HG03045 (cell line): ENCODE data around the gene CELF4.

Experiments used
- ATAC-seq: cut with Tn5 transposase; IDR thresholded peaks from one replicate; pipeline ENCODE4 v1.9.1; 2021; ENCODE audit warnings: mild to moderate bottlenecking, moderate library complexity; ENCODE audit not compliant: unreplicated experiment

The CELF4 gene

DNA sequence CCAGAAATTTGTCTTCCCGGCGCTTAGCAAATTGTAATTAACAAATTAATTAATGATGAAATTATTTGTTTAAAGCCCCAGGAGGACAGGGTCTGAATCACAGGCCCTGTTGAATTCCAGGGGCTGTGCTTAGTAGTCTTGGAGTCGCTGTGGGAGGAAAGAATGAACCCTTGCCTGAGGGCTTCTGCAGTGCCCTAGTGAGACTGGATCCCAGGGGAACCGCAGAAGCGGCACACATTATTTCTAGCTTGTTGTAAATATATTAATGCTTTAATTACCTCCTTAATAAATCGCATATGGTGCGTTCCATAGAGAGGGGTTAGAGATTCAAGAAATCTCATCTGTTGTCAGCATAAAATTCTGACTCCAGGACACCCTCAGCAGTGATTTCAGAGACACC, 235.4 kb downstream of the CELF4 start:
- ATAC-seq = no peak

DNA sequence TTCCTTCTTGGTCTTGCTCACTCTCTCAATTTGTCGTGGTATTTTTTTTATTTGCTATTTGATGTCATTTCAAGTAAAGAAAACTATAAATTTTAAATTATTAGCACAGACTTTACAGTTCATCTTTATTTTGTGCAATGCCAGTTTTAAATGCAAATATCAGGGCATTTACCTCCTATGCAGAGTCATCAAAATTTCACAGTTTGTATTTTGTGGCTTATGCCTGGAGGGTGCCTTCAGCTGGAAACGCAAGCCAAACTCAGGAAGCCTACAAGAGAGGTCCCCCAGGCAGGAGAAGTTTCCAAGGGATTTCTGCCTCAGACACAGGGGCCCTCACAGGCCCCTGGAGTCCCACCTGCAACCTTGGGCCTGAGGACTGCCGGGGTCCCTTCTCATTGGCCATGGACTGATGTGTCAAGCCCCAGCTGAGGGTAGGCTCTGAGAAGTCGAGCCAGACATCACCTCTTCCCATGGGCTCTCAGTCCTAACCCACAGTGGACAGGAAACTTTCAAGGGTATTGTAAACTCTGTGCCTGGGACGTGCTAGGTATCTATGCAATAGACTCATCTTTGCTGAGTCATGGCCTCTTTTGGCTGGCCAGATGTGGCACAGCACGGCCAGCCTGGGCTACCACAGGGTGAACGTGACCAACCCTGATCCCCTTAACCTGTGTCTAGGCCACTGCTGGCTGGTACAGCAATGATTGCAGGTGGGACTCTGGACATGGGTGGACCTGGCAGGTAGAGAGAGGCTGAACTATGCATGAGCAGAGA, 236.5 kb downstream of the CELF4 start:
- no peak for ATAC-seq

DNA sequence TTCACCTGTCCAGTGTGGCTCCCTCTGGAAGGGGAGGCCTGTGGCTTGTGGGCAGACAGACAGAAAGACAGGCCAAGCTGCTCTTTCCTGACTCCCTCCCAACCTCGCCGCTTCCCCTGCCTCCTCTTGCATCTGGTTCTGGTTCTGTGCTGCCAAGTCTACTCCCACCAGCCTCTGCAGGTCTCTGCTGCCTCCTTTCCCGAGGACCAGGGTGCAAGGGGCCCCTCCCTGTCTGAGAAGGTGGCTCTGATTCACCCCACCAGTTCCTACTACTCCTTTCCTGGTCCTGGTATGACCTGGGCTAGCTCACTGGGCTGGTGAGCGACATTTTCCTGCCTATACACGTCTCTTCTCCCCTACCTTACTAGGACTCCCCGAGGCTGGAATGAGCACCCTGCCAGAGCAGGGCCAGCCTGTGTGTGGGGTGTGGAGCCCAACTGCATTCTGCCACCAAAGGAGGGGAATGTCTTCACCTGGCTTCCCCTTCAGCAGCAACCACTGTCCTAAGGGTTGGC, 238.5 kb downstream of the CELF4 start:
- ATAC-seq = no peak

DNA sequence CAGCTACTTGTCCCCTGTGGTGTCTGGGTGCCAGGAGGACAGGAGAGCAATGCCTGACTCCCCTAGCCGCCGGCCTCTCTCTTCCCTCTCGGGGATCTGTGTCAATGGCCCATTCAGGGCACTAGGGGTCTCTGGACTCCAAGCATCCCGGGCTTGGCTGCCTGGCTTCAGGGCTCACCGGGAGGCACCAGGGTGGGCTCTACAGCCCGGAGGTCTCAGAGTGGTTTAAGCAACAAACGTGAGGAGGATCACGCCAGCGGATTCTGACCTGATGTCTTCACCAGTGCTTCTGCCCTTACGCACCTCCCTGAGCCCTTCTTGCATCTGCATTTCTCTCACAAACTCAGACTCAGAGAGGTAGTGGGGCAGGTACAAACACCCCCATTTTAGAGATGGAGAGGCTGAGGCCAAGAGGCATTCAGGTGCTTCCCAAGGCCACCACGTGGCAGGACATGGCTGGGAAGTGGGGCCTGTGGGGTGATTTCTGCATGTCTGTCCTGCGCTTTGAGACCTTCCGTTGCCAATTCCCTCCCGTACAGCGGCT, 243.0 kb downstream of the CELF4 start:
- ATAC-seq = peak; percentile 77

DNA sequence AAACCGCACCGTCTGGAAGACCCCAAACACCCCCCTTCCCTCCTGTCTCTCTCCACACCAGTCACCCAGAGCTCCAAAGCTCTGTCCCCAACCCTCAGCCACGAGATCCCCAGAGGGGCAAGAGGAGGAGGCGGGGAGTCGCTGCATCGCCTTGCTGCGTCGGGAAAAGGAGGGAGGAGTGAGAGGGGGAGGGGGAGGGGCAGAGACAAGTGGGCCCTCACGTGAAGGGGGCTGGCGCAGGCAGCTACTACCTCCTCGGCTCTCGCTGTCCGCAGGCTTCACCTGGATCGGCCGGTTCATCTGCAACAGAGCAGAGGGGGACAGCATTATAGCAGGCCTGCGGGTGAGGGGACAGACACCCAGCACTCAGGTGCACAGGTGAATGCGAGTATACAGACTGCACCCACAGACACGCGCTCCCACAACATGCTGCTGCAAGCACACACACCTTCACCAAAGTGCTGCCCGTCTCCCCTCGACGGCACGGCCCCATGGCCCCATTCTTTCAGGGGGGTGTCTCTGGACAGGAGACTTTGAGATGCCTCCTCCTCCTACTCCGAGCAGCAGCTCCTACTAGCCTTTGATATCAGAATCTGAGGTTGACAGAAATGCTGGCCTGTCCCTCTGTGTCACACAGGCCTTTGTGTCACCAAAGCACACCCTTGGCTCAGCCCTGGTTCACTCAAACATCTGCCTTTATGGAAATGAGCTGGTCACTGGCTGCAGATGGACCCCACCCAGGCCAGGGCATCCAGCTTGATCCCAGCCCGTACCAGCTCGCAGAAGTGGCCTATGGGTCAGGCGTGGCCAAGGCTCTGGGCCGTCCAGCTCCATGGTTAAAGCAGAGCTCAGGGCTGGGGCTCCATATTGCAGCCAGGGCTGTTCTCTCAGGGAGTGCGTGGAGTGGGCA, 243.8 kb downstream of the CELF4 start:
- no peak for ATAC-seq

DNA sequence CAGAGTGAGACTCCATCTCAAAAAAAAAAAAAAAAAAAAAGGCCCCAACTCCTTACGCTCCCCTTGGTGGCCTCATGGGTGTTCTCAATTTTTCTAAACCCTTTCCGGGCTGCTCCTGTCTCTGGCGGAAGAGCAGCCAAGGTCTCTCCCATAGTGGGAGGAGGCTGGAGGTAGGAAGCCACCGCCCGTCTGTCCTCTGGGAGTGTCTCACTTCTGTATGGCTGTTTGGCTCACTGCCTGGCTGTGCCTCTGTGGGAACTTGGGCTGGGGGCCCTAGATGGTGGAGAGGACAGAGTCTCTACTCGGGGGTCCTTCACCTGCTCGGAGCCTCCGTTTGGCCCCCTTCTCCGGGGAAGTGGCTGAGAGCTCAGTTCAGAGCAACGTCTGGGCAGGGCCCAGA, 245.3 kb downstream of the CELF4 start:
- no peak for ATAC-seq

DNA sequence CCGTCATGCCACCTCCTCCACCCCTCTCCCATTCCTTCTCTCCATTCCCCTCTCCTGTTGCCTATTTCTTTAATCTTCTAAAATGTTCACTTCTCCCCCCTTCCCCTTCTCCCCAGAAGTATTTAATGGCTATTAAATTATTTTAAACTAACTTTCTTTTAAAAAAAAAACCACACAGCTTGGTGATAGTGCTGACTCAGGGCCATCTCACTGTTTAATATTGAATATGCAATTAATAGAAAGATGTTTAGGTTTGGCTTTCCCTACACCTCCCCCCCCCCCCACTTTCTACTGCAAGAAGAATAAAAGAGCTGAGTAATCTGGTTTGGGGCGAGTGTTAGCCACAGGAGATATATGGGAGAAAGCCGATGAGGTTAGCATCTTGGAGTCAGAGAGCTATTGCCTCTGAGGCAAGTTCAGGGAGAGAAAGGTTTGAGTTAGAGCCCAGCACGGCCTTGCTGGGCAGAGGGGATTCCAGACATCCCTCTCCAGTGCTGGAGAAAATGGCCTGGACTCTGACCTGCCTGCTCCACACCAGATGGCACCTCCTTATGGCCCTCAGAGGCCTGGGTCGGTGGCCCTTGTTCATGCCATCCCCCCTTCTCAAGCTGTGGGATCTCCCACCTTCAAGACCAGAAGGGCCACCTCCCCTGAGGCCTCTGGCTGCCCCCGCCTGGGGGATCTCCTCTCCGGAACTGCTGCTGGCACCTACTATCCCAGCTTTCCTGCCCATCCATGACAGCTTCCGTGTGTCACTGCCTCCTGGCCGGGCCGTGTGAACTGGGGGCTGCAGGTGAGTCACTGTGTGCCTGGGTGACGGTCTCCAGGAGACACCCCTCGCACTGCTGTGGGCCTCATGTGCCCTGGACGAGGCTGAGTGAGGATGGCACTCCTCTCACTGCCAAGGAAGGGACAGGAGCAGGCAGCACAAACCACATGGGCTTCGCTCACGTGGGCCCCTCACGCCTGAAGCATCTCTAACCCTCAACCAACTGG, 246.9 kb downstream of the CELF4 start:
- ATAC-seq = no peak

DNA sequence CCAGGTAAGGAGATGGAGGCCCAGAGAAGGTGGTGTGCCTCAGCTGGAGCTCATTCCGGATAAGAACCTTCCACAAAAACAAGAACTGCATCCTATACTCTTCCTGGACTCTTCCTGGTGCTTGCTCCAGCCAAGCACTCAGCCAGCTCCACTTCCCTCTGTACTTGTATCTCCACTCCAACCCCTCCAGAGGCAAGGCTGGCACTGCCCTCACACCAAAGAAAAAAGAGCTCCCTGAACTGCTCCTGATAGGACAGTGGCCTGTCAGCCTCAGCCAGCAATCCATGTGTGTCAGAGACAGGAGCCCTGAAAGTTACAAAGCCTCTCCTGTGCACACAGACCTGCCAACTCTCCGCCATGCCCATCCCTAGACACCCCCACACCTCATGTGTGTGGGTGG, 248.1 kb downstream of the CELF4 start:
- no peak for ATAC-seq

DNA sequence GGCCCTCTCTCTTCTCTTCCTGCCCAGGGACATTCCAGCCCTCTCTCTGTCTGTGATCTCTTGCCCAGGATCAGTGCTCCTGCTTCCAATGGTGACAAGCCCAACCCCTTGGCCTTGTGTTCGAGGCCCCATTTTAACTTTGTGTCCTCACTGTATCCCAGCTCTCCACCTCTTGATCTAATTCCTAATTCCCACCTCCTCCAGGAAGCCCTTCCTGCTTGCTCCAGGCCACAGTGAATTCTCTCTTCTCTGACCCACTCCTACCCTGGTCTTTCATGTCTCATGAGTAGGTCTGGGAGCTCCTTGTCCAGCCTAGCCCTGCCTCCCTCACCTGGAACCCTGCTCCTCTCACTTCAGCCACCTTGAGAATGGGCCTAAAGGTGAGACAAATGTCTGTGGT, 249.1 kb downstream of the CELF4 start:
- no peak for ATAC-seq

DNA sequence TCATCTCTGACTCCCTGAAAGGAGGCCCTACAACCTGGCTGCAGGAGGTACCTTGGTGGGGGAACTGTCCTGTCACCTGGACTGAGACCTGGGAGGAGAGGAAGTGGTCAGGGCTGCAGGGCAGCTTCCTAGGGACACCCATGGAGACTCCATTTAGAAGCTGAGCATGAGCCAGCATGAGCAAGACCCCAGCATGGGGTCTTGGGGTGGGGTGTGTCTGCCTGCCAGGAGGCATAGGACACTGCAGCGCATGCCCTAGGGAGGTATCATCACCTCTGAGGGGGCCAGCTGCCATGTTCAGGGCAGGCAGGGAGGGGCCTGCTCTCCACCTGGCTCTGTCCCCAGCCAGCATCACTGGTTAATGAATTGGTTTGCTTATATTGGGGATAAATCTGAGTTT, 249.7 kb downstream of the CELF4 start:
- ATAC-seq = no peak

DNA sequence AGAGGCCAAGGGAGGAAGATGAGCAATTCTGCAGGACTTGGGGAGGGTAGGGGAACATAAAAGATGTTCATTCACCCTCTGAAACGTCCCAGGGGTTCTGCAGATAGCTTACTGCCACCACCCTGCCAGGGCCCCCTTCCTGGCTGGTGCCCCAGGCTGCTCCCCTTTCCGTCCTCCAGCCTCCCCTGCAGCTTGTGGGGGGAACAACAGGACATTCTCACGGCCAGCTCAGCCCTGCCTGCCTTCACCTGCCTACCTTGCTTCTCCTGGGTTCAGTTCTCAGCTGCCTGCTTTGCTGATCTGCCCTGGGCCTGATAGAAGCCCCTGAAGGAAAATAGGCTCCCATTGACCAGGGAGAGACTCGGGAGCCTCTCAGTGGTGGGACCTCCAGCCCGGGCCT, 251.1 kb downstream of the CELF4 start:
- no peak for ATAC-seq

DNA sequence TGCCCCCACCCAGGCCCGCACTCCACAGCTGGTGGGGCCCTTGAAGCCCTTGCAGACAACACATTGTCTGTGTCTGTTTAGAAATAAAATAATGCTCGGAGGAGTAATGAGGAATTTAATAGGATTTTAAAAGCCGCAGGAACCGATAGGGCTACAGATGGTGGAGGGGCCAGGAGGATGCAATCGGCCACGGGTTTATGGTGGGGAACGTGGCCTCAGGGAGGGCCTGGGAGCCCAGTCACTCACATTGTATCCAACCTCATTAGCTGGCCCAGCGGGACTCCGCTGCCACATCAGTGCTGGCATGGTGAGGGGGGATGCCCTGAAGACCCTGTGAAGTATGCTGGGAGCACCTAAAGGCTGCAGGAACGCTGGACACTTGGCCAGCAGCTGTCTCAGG, 252.0 kb downstream of the CELF4 start:
- no peak for ATAC-seq

DNA sequence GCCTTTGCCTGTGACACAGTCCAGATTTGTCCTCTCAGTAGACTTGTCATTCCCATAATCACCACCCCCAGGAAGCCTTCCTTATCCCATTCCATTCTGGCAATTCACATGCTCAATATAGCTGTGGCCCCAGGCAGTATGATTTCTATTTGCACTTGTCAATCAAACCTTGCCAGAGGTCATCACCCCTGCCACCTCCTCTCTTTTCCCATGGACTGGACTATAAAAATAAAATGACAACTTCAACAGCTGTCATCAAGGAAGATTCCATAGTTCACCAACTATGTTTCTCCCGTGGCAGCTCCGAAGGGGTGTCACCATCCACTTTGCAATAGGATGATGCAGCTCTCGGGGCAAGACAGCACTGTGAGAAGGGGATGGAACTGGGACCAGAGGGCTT, 255.7 kb downstream of the CELF4 start:
- no peak for ATAC-seq

DNA sequence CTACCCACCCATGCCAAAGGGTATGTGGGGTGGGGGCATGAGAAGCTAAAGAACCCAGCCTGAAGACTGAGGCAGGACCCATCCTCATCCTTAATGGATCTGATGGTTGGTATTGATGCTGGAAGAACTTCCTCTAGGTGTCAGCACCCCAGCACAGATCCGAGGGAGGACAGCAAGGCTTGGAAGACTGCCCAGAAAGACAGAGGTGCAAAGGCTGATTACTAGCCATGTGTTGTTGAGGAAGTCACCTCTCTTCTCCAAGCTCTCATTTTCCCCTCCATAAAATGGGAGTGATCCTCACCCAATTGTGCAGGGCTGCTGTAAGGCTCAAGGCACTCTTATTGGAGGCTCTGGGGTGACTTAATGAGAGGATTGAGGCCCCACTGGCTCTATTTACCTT, 256.5 kb downstream of the CELF4 start:
- no peak for ATAC-seq

DNA sequence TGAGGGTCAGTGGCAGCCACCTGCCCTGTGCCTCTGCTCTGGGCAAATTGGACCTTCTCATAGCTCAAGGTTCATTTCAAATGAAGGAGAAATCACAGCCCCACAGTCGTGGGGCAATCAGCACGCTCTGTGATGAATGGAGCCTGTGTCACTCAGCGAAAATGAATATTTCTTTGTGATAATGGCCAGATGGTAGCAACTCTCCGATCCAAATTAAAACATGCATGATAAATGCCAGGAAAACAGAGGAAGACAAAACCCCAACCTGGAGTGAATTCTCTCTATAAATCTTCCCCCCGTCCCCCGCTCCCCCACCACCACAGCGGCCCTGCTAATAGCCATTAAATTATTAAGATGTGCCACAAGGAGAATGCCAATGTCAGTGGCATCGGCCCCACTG, 258.4 kb downstream of the CELF4 start:
- no peak for ATAC-seq

DNA sequence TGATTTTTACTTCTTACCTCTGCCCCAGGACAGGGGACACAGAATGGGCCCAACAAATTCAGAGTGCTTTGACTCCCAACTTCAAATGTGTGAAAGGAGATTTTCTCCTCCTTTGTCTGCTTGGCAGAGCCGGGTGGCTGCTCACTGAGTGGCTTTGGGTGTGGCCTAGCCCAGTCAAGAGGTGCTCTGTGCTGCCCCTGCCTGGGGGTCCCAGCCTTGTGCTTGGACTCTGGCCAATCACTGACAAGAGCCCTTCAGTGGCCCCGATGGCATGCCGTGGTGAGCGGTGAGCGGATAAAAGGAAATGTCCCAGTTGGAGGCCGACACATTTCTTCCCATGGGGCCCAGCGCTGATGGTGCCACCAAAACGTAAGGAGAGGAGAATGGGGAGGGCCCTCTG, 259.2 kb downstream of the CELF4 start:
- no peak for ATAC-seq

DNA sequence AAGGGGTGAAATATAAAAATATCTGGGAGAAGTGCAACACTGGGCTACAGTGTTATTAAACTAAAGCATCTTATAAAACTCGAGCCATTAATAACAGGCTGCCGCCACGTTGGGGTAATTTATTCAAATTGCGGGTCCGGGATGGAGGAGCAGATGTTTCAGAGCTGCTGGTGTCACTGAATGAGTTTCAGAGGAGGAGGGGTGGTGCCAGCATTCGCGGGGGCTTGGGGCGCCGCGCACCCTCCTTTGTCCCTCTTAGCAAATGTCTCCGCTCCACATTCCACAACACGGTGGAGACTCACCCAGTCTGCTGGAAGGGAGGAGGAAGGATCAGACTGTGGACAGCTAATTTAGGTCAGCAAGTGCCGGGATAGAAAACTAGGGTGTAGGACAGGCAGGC, 260.5 kb downstream of the CELF4 start:
- no peak for ATAC-seq

DNA sequence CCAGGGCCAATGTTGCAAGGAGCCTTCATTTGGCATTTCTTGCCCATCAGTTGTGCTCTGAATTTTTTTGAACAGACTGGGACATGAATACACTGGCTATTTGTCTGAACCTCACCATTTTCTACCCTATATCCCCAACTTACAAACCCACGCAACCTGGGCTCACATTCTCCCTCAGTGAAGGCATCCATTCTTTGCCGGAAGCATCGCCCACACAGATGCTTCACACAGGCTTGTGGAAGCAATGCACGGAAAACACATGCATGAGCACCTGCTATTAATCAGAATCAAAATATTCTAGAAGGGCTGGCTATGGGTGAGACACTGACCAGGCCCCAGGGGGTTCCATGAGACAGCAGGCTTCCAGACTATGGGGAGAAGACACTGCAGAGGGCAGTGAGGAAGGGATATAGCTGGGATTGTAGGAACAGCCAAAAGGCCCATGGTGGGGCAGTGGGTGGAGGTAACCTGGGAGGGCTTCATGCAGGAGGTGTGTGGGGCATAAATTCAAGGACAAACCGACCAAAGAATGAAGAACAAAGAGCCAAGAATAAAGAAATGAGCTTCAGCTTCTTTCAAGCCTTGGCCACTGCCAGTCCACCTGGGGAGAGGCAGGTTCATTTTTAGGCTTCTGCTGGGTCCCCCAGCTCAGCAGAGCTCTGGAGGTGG, 261.5 kb downstream of the CELF4 start:
- ATAC-seq = no peak

DNA sequence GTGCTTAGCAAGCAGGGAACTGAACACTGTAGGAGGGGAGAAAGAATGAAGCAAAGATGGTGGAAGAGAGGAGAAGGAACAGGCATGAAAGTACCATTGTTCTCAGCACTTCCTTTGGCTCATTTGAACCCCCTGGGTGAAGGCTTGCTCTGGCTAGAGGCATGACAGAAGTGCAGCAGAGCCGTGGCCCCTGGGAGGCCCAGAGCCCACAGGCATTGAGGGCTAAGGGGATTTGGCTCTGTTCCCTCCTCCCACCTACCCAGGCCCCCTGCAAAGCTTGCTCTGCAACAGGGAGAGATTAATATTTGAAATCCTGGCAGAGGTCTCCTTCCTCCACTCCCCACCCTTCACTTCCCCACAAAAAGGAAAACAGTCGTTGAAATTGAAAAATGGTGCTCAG, 262.6 kb downstream of the CELF4 start:
- ATAC-seq = no peak

DNA sequence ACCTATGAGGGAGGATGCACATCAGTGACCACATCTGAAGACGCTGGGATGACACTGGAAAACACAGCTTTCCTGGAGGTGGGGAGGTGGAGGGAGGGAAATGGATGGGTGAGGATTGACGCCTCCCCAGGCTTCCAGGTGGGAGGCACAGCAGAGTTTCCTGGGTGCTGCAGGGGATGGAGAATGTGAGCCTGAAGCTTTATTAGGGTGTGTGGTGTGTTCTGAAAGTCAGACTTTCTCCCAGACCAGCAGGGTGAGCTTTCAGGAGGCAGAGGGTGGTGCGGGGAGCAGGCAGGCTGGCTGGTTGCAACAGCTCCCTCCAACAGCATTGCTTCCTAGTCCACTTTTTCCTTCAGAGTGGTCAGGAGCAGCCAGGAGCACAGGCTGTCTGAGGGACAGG, 263.1 kb downstream of the CELF4 start:
- ATAC-seq = no peak
